Hematopoietic multipotent progenitor cell treated with erythropoietin and hydrocortisone succinate and interleukin-3 and kit ligand, for 6 days (in vitro differentiated cells): ENCODE measurements around the gene CD4.
"Not testable (repeated sequence)": the region's sequence is repeated elsewhere in the genome, so short reads cannot be mapped to it uniquely, and the experiment has no call there.

Experiments
- DNase-seq: peaks from one replicate; pipeline ENCODE4 v3.0.0-alpha.2; 2015

Gene CD4

GRCh38 chr12:6788972-6789924 lies at the start of gene CD4:
Gene CD4 (plus strand): TSS chr12:6789528. CDS start chr12:6800139, 10,611 bp downstream.
- DNase-seq = peak; percentile 68

GRCh38 chr12:6742080-6742479 lies 47.2 kb upstream of the CD4 start:
- DNase-seq = not testable (repeated sequence)

- no peak for DNase-seq
These were observed 46.5 kb upstream of the CD4 start for GRCh38 chr12:6742834-6743233.

DNA sequence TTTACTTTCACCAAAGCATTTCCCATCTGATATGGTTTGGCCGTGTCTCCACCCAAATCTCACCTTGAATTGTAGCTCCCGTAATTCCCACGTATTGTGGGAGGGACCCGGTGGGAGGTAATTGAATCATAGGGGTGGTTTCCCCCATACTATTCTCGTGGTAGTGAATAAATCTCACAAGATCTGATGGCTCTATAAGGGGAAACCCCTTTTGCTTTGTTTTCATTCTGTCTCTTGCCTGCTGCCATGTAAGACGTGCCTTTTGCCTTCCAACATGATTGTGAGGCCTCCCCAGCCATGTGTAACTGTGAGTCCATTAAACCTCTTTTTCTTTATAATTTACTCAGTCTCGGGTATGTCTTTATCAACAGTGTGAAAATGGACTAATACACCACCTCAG lies 46.0 kb upstream of the CD4 start:
- DNase-seq = not testable (repeated sequence)

DNA sequence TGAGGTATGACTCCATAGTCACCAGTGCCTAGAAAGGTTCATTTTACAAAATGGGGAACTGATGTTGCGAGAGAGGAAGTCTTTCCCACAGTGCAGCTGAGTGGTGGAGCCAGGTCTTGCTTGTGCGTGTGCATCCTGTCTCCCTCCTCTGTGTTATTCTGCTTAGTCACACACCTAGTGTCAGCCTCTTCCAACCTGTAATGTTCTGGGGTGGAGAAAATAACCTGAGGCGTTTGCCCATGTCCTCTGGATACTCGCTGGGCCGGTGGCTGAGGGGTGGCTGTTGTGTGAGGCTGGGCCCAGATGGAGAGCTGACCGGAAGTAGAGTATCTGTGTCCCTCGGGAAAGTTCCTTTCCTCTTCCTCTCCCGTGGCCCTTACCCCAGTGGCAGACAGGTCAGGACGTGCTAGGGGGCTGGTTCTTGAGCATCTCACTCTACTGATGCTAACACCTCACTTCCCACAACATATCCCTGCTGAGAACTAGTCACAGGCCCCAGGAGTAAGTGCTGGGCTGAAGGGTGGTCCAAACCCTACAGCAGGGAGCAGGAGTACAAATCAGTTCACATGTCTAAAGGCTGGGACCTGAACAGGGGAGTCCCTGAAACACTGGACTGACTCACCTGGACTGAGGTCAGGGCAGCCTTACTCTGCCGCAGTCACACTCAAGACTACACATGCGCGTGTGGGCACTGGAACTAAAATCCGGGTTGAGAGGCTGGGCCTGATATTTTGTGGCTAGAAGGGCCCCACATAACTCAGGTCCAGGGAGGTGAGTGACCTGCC lies 43.4 kb upstream of the CD4 start:
- DNase-seq = peak; percentile 74

GRCh38 chr12:6747216-6747615 lies 42.1 kb upstream of the CD4 start:
- DNase-seq = no peak

DNA sequence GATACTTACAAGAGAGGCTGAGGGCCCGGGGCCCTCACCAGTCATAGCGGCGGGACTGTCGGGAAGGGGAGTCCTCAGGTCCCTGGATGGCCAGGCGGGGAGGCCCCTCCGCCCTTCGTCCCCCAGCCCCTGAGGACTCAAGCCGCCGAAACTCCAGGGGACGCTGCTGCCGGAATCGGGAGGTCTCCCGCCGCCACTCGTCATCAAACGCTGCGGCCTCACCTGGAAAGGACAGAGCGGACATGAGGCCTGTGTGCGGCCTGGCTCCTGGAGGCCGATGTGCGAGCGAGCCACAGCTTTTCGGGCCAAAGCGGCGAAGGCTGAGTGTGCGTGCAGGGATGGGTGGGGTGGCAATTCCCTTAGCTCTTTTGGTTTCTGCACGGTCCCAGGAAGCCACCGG lies 40.6 kb upstream of the CD4 start:
- no peak for DNase-seq

DNA sequence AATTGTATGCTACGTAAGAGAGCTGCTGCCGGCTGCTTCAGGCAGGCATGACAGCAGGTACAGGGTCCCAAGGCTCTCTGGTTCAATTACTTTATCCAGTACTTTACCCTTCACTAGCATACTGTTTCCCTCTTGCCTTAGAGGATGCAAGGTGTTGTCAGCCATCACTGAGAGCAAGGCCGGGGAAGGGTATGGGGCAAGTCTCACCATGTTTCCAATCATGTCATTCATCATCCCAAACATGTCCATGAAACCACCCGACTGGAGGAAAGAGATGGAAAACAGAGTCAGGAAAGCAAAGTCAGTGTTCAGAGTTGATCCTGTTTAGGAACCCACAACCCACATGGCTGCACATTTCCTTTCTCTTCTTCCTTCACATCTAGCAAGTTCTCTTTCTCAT lies 38.8 kb upstream of the CD4 start:
- DNase-seq = no peak

DNA sequence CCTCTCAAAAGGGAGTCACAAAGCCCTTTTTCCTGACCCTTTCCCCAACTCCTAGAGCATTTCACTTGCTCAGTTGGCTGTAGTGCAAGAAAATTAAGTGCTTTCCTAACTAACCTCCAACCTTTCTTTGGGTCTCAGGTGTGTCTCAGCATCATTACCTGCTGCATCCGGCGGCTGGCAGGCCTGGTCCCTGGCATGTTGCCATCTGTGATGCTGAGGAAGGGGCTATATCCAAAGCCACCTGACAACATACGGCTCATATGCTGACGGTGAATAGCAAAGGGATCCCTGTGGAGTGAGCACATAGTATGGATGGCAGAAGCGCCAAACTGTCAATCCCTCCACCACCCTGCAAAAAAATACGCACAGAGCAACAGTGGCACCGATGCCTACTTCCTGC lies 37.6 kb upstream of the CD4 start:
- DNase-seq = no peak

GRCh38 chr12:6752167-6752920 lies 37.0 kb upstream of the CD4 start:
- peak; percentile 70 for DNase-seq

DNA sequence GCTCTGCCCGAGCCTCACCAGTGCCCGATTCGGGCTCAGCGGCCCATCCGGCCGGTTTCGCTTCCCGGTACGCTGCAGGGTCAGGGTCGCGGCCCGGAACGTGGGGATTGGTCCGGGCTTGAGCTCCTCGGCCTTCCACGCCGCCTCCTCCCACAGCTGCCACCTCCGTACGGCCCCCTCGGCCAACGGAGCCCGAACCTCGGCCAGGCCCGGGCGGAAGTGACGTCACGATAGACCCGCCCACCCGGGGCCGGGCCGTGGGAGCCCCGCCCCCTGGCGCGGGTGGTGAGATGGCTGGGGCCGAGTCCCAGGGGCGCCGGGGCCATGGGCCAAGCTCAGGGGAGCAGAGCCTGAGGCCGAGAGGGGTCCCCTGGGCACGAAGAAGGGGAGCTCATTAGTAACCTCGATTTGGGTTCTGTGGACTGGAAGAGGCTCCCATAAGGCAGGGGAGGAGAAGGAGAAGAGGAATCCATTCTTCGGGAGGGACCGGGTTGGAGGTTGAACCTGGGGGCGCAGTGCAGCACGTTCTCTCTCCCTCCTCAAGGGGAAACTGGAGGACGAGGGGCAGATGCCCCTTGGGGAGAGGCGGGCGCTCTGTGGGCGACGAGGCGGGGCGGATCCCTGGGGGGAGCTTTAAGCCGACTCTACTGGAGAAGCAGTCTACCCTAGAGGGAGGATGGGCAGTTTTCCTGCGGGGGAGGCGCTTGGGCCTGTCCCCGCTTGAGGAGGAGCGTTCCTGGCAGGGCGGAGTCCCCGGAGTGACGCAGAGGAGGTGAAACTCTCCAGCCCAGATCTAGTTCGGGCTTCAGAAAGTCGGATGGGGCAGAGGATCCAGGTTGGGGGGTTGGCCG lies 36.2 kb upstream of the CD4 start, which contains the start of gene MLF2:
Gene MLF2 (minus strand): TSS at position 221 of the 851 bp plus-strand sequence. CDS start 807 bp downstream, outside the sequence.
- DNase-seq = peak; percentile 98

DNA sequence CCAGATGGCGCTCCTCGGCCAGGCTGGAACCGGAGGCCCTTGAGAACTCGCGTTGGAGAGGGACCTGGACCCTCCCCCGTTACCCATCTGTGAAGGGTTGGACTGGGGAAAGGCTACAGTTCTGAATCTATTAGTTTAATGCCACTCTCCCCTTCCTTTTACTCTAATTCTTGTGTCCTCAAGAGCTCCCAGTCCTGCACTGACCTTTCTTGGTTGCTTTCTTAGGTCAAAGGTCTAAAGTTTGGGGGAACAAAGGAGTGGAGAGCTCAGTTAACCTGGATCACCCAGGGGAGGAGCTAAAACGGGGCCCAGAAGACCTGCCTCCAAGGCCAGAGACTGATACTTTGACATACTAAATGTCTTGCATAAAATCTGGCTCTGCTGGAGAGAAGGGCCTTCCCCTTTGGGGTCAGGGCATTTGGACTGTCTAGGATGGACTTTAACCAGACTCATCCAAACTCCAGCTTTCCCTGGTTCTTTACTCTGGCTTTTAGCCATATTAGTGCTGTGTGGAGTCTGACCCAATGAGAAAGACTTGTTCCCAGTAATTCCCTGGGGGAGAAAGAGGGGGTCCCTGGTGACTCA lies 35.5 kb upstream of the CD4 start:
- DNase-seq = no peak

DNA sequence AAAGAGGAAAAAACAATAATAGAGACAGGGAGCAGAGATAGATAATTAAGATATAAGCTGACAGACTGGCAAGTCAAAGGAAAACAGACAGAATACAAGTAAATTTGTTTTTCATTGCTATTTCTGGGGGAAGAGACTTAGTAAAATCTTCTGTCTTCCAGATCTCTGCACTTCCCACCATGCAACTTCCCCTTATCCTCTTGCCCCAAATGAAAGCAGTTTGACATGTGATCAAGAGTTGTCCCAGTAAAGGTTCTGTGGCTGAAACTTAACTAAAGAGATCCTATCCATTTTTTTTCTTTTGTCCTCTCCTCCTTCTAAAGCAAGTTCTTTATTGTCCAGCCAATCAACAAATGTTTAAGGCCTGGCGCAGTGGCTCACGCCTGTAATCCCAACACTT lies 34.9 kb upstream of the CD4 start:
- no peak for DNase-seq

DNA sequence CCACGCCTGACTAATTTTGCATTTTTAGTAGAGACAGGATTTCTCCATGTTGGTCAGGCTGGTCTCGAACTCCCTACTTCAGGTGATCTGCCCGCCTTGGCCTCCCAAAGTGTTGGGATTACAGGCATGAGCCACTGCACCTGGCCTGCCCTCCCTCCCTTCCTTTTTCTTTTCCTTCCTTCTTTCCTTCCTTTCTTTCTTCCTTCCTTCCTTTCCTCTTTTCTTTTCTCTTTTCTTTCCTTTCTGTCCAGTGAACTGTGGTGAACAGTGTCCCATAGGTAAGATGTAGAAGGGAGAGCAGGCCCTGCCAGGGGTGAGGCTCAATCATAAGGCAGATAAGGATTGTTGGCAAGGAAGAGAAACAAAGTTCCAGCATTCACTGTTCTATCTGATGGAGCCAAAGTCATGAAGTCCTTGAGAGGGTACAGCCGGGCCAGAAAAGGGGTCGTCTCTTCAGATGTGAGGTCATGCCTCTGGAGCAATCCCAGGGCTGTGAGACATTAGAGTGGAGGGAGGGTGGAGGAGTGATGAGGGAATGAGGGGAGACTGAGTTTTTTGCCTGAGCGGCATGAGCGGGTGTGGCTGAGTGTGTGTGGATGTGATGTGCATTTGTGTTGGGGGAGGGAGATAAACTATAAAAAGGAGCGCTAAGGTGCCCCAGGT lies 32.2 kb upstream of the CD4 start:
- peak; percentile 47 for DNase-seq

- no peak for DNase-seq
These were observed 30.7 kb upstream of the CD4 start for GRCh38 chr12:6758506-6759095.

DNA sequence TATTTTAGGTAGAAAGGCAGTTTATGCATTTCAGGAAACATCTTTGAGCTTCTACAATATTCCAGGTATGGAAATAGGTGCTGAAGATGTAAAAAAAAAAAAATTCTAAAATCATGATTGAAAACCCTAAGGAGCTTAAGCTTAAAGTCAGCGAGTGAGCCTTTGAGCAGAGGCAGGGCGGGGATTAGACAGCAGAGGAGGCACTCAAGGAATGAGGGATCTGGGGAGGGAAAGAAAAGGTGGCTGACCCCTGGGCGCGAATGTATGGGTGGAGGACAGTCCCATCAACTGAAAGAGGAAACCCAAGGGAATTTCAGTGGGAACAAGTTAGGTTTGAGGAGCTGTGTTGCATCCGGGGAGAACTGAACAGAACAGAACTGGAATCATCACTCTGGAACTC lies 29.6 kb upstream of the CD4 start:
- DNase-seq = no peak

DNA sequence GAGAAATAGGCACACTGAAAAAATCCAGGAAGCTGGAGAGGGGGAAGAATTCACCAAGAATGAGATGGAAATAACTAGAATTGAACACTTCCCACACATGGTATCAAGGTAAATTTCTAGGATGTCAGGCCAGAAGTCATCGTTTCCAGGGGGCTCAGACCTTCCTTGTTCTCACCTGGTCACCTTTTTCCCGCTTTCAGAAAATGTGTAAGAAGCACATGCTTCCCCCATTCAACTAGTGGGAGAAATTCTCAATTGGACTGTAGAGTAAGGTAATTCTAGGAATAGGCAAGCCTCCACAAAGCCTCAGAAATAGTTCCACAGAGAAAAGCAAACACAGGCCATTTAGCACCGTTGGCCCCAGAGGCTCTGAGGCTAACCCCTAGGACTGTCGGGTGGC lies 25.9 kb upstream of the CD4 start:
- DNase-seq = no peak

- peak; percentile 91 for DNase-seq
These were observed 25.1 kb upstream of the CD4 start for GRCh38 chr12:6764011-6764828.

DNA sequence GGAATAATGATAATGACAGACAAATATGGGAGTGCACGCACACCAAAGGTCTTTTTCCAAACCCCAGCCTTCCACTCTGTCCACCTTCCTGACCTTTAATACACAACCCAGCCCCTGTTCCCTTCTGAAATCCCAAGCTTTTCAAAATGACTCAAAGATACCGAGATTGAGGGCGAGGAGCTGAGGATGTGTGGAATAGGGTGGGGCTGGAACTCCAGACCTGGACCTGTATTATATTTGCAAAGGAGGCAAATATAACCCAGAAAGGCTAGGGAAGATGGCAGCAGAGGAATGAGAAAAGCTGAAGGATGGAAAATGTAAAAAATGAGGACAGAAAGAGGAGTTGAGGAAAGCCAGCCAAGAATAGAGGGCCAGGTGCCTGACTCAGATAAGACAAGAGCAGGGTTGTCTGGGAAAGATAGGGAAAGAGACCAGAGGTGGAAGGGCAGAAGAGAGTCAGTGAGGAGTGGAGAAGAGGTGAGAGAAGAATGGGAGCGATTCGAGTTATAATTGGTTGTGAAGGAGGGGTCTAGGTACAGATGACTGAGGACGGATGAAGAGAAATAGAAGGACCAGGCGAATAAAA lies 24.2 kb upstream of the CD4 start:
- DNase-seq = peak; percentile 77
